GM23338 (cell line): ENCODE measurements around the gene DLX4. TPM values are rescaled to one million over a fixed set of nuclear protein-coding genes. Genes with fewer than 3 reads are reported as not detected.

Experiments
- ATAC-seq: fragments of 200-7000 bp; cut with Tn5 transposase; 3 replicates; pipeline ENCODE4 v1.9.1; 2020
- DNase-seq: peaks from one replicate; pipeline ENCODE4 v3.0.0-alpha.2; 2015; ENCODE audit warnings: low spot score
- H2AFZ ChIP-seq: fragments of 200-600 bp; sonication (generic); 2 replicates; pipeline ENCODE4 v1.8.0; 2016; ENCODE audit warnings: antibody characterized with exemption, mild to moderate bottlenecking, moderate library complexity
- H3F3A ChIP-seq: fragments of 200-600 bp; sonication (generic); replicated peaks from 2 replicates; pipeline ENCODE4 v1.8.0; 2017; ENCODE audit warnings: antibody characterized with exemption, mixed run types, low read depth
- H3K27ac ChIP-seq: fragments of 200-600 bp; sonication (generic); 2 replicates; pipeline ENCODE4 v1.6.1; 2016; ENCODE audit warnings: low read depth
- H3K27me3 ChIP-seq: fragments of 200-600 bp; sonication (generic); 2 replicates; pipeline ENCODE4 v1.8.0; 2016; ENCODE audit warnings: mild to moderate bottlenecking, mixed run types, moderate library complexity; ENCODE audit not compliant: insufficient read depth
- H3K36me3 ChIP-seq: fragments of 200-600 bp; sonication (generic); 2 replicates; pipeline ENCODE4 v1.8.0; 2016; ENCODE audit warnings: mild to moderate bottlenecking; ENCODE audit not compliant: insufficient read depth
- H3K4me1 ChIP-seq: fragments of 200-600 bp; sonication (generic); 2 replicates; pipeline ENCODE4 v1.8.0; 2016; ENCODE audit warnings: mild to moderate bottlenecking, moderate library complexity; ENCODE audit not compliant: insufficient read depth
- H3K4me2 ChIP-seq: fragments of 200-600 bp; sonication (generic); 2 replicates; pipeline ENCODE4 v1.7.1; 2017; ENCODE audit warnings: mixed run types
- H3K4me3 ChIP-seq: fragments of 200-600 bp; sonication (generic); 2 replicates; pipeline ENCODE4 v1.6.1; 2016; ENCODE audit warnings: mixed run types
- H3K79me2 ChIP-seq: fragments of 200-600 bp; sonication (generic); replicated peaks from 2 replicates; pipeline ENCODE4 v1.8.0; 2017; ENCODE audit warnings: mild to moderate bottlenecking; ENCODE audit not compliant: insufficient read depth
- H3K9me2 ChIP-seq: fragments of 200-600 bp; sonication (generic); 2 replicates; pipeline ENCODE4 v1.8.0; 2017; ENCODE audit not compliant: insufficient read depth
- H4K20me1 ChIP-seq: fragments of 200-600 bp; sonication (generic); replicated peaks from 2 replicates; pipeline ENCODE4 v1.8.0; 2017; ENCODE audit warnings: mild to moderate bottlenecking; ENCODE audit not compliant: insufficient read depth
- H3K27ac Mint-ChIP-seq: 2 replicates; pipeline ENCODE4 v1.8.0; 2020; ENCODE audit warnings: inconsistent platforms, mild to moderate bottlenecking, moderate library complexity, mixed read lengths
- H3K27me3 Mint-ChIP-seq: 3 replicates; pipeline ENCODE4 v1.8.0; 2022; ENCODE audit warnings: low read depth, mild to moderate bottlenecking, moderate library complexity, mixed read lengths, inconsistent platforms; ENCODE audit not compliant: insufficient read depth, poor library complexity
- H3K36me3 Mint-ChIP-seq: 3 replicates; pipeline ENCODE4 v1.8.0; 2021; ENCODE audit warnings: low read depth, mild to moderate bottlenecking, inconsistent platforms, moderate library complexity, mixed read lengths
- H3K4me1 Mint-ChIP-seq: 3 replicates; pipeline ENCODE4 v1.8.0; 2020; ENCODE audit warnings: mild to moderate bottlenecking, inconsistent platforms, mixed read lengths
- H3K4me3 Mint-ChIP-seq: 3 replicates; pipeline ENCODE4 v1.8.0; 2021; ENCODE audit warnings: moderate library complexity, mild to moderate bottlenecking, inconsistent platforms, mixed read lengths
- H3K9me3 Mint-ChIP-seq: 3 replicates; pipeline ENCODE4 v1.8.0; 2020; ENCODE audit warnings: moderate library complexity, mild to moderate bottlenecking, inconsistent platforms, mixed read lengths
- EZH2 ChIP-seq: fragments of 200-600 bp; sonication (generic); IDR thresholded peaks from one replicate; pipeline ENCODE4 v1.8.0; 2017; ENCODE audit warnings: antibody characterized with exemption, mild to moderate bottlenecking, low read depth; ENCODE audit not compliant: unreplicated experiment
- EZH2phosphoT487 ChIP-seq: fragments of 200-600 bp; sonication (generic); IDR thresholded peaks from one replicate; pipeline ENCODE4 v1.8.1; 2018; ENCODE audit warnings: antibody characterized with exemption; ENCODE audit not compliant: unreplicated experiment
- JUNB ChIP-seq: IDR thresholded peaks from one replicate; pipeline ENCODE4 v1.6.1; 2016; ENCODE audit warnings: antibody characterized with exemption; ENCODE audit not compliant: unreplicated experiment
- NANOG ChIP-seq: IDR thresholded peaks from 2 replicates; pipeline ENCODE4 v1.6.1; 2016; ENCODE audit warnings: antibody characterized with exemption, borderline replicate concordance
- POLR2AphosphoS5 ChIP-seq: IDR thresholded peaks from 2 replicates; pipeline ENCODE4 v1.6.1; 2016; ENCODE audit warnings: antibody characterized with exemption, low read depth
- STAT1 ChIP-seq: IDR thresholded peaks from one replicate; pipeline ENCODE4 v1.6.1; 2016; ENCODE audit warnings: antibody characterized with exemption; ENCODE audit not compliant: unreplicated experiment
- ZNF114 ChIP-seq: fragments of 250-450 bp; sonication (Bioruptor Pico); IDR thresholded peaks from 2 replicates; pipeline ENCODE4 v1.5.0; 2020; ENCODE audit warnings: mild to moderate bottlenecking, moderate library complexity
- ZNF331 ChIP-seq: fragments of 250-450 bp; sonication (Bioruptor Pico); IDR thresholded peaks from 2 replicates; pipeline ENCODE4 v1.5.0; 2020; ENCODE audit warnings: low read depth, mild to moderate bottlenecking, moderate library complexity
- ZNF462 ChIP-seq: fragments of 250-450 bp; sonication (Bioruptor Pico); IDR thresholded peaks from 2 replicates; pipeline ENCODE4 v1.5.0; 2020; ENCODE audit warnings: mild to moderate bottlenecking, moderate library complexity
- polyA plus RNA-seq: library from polyadenylated mRNA; unstranded; fragments of >200 nt; fragmentation: Nextera tagmentation; extraction: Ambion mirVana; gene quantifications from 2 replicates; pipeline ENCODE4 v1.2.1, GENCODE V29; 2016
- total RNA-seq: library from RNA; depleted of rRNA; stranded (reverse); fragments of >200 nt; shearing (Covaris generic); gene quantifications from 2 replicates; pipeline ENCODE4 v1.2.3, GENCODE V29; 2014

Gene DLX4
- total and polyA plus RNA-seq, 2 experiments from 2014 or later, result 0.10 to 0.79 TPM

DNA sequence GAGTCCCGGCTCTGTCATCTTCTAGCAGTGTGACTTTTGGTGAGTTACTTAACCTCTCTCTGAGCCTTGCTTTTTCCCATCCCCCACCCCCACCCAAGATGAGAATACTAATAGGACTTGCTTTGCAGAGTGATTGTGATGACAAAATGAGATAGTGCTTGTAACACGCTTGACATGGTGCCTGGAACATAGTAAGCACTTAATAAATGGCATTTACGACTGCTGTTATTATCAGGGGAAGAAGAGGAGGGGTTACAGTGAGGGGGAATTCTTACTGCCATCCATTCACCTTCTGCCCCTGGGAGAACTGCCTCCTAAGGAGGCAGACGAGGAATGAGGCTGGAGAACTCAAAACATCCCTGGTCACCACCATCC lies 7.8 kb downstream of the DLX4 start:
- Mint-ChIP-seq H3K36me3 (no peaks in the 10 kb centered on the region), H3K4me1 (peaks cover 58% of the 10 kb centered on the region), H3K27ac (no peak overlapping the region), H3K27me3 (peaks cover 76% of the 10 kb centered on the region), H3K9me3 (no peaks in the 10 kb centered on the region), H3K4me3 (no peak overlapping the region; the same call in 2 of the 3 replicates)
- peaks cover 6% of the 10 kb centered on the region; the same call in 1 of the 2 replicates for H4K20me1 ChIP-seq
- H3K4me3 ChIP-seq, result no peak overlapping the region
- no peak overlapping the region for H3K27ac ChIP-seq
- TF ChIP-seq ZNF114 (no peak), NANOG (no peak), POLR2AphosphoS5 (no peak), JUNB (no peak), EZH2 (no peak), EZH2phosphoT487 (no peak), ZNF331 (CRISPR knock-in tag) (no peak), STAT1 (no peak), ZNF462 (CRISPR knock-in tag) (no peak)
- ATAC-seq (no peak), DNase-seq (no peak)
- no peaks in the 10 kb centered on the region for H3K36me3 ChIP-seq
- peaks cover 96% of the 10 kb centered on the region for H3K27me3 ChIP-seq
- no peaks in the 10 kb centered on the region for H3K9me2 ChIP-seq
- no peak overlapping the region for H2AFZ ChIP-seq
- peaks cover 55% of the 10 kb centered on the region for H3K4me1 ChIP-seq
- 0 out of 2 replicates have a peak, but pooled peaks cover 4% of the 10 kb centered on the region for H3F3A ChIP-seq
- no peaks in the 10 kb centered on the region for H3K79me2 ChIP-seq
- no peak overlapping the region for H3K4me2 ChIP-seq
